EL (cell line): ENCODE measurements around the gene NSMF.

Experiments used
- DNase-seq: peaks from one replicate; pipeline ENCODE4 v3.0.0-alpha.2; 2016

Gene NSMF

DNA sequence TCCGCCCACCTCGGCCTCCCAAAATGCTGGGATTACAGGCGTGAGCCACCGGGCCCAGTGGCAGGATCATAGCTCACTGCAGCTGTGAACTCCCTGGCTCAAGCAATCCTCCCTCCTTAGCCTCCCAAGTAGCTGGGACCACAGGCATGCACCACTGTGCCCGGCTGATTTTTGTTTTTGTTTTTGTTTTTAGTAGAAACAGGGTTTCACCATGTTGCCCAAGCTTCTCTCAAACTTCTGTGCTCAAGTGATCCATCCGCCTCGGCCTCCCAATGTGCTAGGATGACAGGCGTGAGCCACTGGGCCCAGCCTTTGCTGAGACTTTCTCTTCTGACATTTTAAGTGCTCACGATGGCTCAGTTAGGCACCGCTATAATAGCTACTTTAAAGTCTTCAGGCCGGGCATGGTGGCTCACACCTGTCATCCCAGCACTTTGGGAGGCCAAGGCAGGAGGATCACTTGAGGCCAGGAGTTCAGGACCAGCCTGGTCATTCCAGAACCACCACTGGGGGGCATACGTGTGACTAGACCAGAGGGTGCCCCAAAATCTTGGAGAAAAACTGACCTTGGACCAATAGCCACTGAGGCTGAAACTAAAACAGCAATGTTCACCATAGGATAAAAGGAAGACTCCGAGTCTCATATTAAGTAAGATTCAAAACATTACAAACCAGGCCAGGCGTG is 14.9 kb downstream of the NSMF start:
- no peak for DNase-seq

DNA sequence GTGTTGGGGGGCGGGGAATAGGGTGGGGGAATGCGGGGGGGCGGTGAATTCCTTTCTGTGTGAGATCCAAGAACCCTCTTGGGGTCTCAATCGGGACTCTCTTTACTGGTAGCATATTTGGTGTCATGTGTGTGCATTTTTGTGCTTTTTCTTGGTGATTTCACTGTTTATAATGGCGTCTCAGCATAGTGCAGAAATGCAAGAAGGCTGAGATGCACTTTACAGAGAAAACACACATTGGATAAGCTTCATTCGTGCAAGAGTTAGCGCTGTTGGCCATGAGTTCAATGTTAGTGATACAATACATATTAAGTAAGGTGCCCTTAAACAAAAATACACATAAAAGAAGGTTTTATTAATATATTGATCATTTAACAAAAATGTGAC is 17.2 kb downstream of the NSMF start:
- DNase-seq = no peak

DNA sequence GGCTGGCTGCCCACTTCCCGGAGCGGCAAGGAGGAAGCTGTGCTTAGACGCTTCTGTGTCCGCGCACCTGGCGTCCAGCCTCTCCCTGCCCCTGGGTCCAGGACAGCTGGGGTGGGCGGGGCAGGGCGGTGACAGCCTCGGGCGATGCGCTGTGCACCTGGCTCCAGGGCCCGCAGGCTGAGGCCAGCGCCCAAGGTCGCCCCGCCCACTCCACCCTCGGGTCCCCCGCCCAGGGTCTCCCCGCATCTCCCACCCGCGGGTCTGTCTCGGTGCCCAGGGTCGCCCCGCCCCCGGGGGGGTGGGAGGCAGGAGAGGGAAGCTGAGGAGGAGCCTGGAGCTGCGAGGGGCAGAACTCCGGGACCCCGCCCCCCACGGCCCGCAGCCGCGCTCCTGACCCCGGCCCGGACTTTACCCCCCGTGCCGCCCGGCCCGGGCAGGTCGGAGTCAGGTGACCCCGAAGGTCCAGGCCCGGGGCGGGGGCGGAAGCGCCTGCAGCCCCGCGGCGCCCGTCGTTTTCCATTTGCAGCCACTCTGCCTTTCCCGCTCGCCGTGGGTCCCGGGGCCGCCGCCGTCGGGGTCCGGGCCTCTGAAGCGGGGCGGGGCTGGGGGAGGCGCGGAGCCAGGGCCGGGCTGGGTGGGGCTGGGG is 17.7 kb downstream of the NSMF start, which contains the start of gene ENTPD8:
Gene ENTPD8, minus strand, starts transcription at position 69 of the 646 bp plus-strand sequence. CDS start 3,072 bp downstream, outside the sequence.
- no peak for DNase-seq

DNA sequence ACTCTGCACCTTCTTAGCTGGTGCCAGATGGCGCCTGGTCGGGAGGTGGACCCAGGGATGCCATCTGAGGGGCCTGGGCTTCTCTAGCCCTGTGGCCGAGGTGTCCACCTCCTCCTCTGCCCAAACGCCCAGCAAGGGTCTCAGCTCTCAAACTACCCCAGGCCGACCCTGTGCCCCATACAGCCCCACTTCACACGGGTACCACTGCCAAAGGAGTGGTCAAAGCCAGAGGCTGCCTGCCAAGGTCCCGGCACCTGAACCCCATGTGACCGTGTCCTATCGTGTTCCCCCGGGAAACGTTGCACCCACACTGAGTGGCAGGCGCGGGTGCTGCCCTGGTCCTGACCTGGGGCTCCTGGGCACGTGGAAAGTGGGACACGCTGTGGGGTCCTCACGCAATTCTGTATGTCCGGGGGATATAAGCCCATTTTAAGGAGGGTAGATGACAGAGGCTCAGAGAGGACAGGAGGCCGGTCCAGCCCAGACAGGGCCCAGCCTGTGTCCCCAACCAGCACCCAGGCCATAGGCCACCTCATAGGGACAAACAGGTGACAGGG is 19.9 kb downstream of the NSMF start:
- DNase-seq = no peak

DNA sequence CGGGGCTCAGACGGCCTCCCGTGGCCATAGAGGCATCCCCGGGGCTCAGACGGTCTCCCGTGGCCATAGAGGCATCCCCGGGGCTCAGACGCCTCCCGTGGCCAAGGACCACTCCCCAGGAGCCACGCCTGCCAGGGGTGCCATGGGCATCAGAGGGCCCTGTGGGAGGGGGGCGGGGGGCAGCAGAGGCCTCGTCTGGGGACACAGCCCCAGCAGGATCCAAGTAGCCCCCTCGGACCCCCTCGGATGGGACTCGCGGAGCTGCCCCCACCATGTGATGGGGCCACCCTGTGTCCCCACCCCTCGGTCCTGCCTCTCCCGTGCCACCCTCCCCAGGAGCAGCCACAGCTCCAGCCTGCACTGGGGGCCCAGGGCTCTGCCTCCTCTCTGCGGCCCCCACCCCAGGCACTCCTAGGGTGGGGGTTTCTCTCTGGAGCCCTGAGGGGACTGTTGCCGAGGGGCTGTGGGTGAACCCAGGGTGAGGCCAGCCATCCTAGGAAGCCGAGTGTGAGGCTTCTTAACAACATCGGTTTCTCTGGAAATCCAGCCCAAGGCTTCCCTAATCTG is 20.5 kb downstream of the NSMF start:
- DNase-seq = no peak

DNA sequence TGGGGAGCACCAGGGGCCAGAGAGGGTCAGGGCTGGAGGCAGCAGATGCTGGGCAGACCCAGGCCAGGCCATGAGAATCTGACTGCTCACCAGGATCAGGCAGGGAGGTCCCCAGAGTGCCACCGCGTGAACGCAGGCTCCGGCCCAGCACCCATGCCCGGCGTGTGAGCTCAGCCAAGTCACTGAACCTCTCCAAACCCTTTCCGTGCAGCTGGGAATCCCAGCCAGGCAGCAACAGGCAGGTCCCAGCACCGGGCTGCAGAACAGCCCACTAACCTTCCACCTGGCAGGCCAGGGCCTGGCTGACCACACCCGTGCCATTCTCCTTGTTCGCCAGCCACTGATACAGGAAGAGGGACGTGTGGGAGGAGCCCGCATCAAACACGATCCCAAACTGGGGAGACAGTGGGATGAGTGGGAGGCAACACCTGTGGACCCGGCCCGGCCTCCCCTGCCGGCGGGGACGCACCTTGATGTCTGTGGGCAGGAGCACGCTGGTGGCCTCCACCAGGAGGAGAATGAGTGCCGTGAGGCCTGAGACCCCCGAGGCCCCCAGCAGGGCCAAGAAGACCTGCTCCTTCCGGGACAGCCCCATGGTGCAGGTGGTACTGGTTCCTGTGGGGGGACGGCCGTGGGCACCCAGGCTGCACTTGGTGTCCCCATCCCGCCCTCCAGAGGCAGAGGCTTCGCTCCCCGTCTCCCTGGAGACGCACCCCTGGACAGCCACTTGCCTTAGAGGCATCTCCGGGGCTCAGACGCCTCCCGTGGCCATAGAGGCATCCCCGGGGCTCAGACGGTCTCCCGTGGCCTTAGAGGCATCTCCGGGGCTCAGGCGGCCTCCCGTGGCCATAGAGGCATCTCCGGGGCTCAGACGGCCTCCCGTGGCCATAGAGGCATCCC is 21.2 kb downstream of the NSMF start:
- DNase-seq = no peak

DNA sequence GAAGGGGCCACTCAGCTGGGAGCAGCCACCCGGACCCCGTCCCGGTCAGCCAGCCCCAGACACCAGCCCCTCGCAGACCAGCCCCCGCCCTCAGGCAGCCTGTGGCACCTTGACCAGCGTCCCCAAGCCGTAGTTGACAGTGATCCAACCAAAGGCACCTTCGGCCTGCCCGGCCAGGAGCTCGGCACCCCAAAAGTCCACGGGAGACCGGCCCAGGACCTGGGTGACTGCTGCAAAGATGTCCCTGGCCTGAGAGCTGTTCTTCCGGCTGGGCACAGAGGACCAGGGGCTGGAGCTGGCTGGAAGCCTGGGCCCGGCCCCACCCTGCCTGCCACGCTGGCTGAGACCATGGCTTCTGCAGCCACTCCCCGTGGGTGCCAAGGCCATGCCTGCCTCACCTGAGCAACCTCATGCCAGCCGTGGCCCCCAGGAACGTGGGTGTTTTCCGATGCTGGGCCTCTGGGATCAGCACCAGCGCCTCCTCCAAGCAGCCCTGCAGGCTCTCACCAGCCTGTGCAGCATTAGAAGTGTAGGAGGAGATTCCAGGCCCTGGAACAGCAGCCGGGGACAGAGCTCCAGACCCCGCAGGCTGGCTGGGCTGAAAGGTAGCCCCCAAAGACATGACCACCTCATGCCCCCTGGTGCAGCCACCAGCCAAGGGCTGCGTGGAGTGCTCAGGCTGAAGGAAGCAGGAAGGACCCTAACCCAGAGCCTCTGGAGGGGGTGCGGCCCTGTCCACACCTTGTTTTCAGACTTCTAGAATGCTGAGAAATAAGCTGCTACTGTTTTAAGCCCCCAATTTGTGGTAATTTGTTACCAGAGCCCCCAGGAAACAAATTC is 22.2 kb downstream of the NSMF start:
- no peak for DNase-seq

DNA sequence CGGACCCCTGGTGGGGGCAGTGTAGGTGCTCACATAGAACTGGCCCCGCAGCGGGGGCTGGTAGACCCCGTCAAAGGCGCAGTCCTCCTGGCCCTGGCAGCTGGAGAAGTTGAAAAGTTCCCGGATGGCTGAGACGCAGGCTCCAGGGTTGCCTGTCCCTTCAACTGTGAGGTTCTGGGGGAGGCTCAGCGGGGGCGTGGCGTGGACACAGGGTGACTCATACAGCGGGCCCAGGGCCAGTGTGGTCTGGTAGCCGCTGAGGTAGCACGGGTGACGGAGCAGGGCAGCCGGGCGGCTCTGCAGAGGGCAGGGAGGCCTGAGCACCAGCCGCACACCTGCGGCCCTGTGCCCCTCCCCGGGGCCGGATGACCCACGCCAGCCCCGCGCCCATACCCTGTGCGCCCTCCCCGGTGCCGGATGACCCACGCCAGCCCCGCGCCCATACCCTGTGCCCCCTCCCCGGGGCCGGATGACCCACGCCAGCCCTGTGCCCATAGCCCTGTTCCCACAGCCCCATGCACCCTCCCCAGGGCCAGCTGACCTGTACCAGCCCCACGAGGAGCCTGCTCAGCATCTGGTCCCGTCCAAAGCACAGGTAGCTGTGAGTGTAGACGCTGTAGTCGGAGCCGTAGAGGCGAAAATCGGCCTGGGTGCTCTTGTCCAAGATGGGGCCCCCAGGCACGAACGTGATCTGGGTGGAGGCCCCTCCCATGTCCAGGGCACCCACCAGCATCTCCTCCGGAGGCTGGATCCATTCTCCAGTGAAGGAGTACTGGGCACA is 23.0 kb downstream of the NSMF start:
- DNase-seq = peak; percentile 91

DNA sequence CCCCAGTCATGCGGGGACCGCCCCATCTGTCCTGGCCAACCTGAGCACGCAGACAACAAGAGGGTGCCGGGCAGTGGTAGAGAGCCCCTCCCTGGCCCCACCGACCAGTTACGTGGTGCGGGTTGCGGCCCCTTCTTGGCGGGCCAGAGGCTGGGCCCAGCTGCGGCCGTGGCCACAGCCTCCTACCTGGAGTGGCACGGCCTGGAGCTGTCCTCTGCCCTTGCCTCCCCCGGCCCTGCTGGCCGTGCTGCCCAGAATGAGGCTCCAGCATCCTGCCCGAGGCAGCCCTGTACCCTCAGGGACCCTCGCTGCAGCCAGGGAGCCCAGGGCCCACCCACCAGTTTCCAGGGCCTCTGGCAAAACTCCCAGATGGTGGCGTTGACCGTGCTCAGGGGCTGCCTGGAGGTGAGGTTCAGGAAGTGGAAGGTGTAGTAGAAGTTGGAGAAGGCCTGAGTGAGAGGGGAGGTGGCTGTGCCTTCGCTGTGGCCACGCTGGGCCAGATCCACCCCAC is 23.7 kb downstream of the NSMF start:
- no peak for DNase-seq

DNA sequence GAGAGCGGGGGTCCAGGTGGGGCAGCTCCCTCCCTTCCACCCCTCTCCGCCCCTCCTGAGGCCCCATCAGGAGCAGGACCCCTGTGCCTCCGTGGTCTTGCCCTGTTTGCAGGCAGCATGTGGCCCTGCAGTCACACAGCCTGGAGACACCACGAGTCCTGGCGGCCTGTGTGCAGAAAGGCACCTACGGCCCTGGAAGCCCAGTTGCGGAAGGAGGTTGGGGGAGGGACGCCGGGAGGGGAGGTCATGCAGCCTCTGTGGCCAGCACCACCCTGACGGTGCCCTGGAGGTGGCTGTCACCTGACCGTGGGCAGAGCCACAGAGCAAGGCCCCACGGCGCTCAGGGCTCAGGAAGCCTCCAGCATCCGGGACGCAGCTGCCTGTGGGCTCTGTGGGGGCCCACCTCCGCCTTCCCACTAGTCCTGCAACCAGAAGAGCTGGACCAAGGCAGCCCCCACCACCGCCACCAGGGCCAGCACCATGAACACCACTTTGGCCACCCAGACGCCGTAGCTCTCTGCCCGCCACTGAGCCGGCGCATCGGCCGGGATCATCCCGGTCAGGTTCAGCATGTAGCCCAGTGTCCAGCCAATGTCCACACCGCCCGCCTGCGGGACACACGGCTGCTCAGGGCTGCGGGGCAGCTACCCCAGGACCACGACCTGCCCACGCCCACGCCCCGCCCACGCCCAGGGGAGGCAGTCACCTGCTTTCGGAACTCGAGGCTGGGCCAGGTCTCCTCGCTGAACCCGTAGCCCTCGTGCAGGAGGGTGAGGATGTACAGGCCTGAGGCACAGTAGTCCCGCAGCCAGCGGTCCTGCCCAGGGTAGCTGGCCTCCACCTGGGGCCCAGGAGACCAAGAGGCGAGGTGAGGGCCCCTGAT is 24.4 kb downstream of the NSMF start:
- DNase-seq = no peak

DNA sequence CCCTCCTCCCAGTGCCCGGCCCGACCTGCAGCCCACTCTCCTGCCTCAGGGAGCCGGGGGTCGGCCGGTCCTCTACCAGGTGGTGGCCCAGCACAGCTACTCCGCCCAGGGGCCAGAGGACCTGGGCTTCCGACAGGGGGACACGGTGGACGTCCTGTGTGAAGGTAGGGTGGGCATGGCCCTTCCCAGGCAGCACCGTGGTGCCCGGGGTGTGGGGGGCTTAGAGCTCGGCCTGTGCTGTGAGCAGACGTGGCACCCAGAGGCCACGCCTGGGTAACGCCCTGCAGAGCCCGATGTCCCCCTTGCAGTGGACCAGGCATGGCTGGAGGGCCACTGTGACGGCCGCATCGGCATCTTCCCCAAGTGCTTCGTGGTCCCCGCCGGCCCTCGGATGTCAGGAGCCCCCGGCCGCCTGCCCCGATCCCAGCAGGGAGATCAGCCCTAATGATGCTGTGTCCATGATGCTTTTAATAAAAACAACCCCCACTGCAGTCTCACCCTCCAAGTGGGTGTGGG is 25.2 kb downstream of the NSMF start:
- no peak for DNase-seq

DNA sequence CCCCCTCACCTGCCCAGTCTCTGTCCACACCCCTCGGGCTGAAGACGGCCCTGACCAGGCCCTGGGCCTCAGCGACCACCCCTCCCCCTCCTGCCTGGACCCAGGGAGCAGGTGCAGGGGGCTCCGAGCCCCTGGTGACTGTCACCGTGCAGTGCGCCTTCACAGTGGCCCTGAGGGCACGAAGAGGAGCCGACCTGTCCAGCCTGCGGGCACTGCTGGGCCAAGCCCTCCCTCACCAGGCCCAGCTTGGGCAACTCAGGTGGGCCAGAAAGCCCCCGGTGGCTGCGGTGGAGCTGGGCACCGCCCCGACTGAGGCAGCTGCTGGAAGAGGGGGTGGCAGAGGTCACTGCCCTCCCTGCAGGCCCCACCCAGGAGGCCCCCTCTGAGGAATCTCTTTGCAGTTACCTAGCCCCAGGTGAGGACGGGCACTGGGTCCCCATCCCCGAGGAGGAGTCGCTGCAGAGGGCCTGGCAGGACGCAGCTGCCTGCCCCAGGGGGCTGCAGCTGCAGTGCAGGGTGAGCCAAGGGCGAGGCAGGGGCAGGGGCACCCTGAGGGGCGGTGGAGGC is 25.7 kb downstream of the NSMF start:
- DNase-seq = no peak

DNA sequence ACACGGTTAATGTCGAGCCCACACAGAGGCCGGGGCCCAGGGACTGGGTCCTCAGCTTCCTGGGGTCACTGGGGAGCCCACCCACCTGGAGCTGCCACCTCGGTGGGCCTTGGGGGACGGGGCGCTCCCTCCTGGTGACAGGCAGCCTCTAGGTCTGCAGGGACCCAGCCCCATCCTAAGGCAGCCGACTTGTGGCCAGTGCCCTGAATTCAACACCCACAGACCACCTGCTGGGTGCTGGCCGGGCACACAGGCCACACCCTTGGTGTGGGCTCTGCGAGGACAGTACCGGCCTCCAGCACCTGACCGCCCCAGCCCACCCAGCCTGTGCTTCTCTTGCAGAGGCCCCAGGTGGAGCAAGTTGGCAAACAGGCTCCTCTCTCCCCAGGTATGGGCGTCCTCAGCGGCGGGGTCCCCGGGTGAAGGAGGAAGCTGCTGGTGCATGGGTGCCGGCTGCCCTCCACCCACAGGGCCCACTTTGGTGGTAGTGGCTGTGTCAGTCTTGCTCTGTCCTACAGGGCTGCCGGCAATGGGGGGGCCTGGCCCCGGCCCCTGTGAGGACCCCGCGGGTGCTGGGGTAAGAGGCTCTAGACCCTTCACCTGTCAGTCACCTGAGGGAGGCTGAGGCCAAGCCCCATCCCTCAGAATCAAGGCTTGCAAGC is 26.3 kb downstream of the NSMF start:
- DNase-seq = no peak

DNA sequence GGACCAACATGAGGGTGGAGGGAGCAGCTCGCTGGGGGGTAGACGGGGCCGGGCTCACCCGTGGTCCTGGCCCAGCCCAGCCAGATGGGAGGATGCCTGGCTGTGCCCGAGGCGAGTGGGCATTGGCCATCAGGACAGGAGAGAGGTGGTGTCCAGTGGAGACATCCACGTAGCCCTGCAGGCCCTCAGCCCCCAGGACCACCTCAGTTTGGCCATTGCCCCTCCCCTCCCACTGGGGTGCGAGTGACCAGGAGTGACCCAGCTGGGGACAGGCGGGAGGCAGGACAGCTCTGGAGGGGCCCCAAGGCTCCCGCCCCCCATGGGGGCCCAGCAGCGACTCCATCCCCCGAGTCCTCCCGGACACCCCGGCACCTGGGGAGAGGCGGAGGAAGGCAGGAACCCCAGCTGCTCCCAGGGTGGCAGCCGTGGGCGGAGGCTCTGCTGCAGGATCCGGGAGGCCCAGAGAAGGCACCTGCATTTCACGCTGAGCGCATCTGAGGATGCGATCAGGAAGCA is 27.7 kb downstream of the NSMF start:
- DNase-seq = no peak

DNA sequence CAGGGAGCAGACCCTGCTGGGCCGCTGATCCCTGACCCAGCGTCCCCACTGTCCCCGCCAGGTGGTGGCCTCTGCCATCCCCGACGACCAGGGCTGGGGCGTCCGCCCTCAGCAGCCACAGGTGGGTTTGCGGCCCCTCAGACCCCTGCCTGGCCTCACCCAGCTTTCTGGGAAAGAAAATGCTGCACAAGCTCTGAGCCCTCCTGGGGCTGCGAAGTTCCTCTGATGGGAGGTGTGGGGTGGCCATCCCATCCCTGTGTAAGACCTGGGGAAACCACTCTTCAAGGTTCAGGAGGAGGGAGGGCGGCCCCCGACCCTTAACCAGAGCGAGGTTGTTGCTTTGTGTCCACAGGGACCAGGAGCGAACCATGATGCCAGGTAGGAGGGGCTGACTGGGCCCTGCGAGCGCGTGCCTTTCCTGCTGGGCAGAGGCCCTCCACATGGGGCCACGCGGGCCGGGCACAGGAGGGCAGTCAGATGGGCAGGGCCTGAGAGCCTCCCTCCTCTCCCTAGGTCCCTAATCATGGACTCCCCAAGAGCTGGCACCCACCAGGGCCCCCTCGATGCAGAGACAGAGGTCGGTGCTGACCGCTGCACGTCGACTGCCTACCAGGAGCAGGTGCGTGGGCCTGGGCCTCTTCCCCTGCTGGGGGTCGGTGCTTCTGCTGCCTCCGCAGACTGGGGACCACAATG is 28.3 kb downstream of the NSMF start:
- no peak for DNase-seq

DNA sequence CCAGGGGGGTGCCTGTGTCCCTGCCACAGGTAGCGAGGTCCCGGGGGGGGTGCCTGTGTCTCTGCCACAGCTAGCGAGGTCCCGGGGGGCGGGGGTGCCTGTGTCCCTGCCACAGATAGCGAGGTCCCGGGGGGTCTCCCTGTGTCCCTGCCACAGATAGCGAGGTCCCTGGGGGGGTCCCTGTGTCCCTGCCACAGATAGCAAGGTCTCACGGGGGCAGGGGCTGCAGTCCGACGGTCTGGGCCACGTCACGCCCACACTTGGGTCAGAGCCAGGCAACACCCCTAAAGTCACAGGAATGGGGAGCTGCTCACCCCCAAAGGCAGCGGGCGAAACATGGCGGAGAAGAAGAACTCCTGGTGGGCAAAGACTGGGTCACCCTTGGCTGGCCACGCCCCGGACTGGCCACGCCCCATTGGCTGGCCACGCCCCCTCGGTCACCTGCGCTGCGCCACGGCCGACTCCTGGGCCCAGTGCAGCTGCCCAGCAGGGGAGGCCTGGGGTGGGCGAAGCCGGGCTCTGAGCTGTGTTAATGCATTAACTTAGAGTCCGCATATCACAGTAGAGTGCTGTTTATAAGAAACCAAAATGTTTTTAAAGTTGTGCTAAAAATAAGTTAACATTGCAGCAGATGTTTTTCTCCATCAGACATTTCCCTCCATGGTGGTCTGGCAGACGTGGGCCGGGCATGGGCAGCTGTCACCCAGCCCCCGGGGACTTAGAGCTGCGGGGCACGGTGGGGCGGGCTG is 29.0 kb downstream of the NSMF start:
- no peak for DNase-seq

DNA sequence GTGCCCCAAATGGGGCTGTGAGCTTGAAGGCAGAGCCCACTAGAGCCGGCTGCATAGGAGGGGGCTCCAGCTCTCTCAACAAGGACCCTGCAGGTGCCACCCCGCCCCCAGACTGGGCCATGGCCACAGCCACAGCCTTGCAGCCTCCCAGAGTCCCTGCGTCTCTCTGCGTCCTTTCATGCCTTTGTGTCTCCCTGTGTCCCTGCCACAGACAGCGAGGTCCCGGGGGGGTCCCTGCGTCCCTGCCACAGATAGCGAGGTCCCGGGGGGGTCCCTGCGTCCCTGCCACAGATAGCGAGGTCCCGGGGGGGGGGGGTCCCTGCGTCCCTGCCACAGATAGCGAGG is 29.6 kb downstream of the NSMF start:
- DNase-seq = no peak
